Cerebellar cortex (tissue), 1 donor: ENCODE measurements around the gene CHID1.

Experiments
- DNase-seq: peaks from one replicate; pipeline ENCODE4 v3.0.0-alpha.2; 2015; ENCODE audit warnings: low spot score

Gene CHID1

DNA sequence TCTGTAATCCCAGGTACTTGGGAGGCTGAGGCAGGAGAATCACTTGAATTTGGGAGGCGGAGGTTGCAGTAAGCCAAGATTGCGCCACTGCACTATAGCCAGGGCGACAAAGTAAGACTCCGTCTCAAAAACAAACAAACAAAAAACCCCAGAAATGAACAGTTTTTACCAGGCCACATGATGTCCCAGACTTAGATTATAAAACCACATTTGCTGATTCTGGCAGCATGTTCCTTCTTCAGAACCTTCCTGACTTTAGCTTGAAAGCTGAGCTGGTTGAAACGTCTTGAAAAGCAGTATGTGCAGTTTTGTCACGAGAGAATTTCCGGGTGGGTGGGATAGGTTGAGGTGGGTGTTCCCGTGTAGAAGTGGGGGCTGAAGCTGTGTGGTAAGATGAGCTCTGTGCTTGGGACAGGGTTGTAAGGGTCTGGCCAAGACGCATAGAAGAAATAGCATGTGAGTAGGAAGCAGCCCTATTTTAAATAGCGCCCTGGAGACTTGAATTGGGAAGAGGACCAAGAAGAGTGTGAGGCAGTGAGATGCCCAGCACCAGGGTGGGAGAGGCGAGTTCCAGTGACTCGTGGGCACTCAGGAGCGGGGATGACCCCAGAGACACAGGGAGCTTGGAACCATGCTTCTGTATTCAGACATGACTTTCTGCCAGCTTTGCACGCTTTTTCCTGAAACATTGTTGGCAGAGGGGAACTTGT lies 22.7 kb upstream of the CHID1 start:
- no peak for DNase-seq

DNA sequence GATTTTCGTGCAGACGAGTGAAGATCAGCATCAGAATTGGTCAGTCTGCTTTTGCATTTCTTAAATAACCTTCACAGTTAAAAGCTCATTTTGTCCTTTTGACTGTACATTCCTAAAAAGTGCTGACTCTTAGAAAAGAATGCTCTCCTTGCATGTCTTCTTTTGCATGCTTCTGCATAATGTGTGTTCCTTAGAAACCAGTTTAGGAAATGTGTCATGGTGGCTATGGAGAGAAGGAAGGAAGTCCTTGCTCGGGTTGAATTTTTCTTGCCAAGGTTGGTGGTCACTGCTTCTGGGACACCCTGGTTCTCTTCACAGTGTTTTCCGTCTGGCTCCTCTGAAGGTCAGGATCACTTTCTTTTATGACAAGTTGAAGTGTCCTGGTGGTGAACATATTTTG lies 21.8 kb upstream of the CHID1 start:
- DNase-seq: no peak

DNA sequence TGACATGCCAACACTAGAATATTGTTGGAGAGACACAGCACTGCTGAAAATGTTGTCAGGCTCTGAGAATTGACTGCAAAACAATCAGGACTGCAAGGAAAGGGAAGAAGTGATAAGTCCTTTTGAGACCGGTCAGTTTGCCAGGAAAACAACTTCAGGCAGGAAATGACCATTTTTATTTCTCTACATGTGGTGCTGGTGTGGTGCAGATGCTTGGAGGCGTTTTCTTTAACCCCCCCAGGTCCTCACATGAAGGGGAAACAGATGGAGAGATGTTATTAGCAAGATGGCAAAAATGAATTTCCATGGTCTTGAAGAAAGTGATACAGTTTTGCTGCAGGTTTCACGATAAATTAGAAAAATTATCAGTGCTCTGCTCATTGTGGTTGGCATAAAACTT lies 20.8 kb upstream of the CHID1 start:
- no peak for DNase-seq

DNA sequence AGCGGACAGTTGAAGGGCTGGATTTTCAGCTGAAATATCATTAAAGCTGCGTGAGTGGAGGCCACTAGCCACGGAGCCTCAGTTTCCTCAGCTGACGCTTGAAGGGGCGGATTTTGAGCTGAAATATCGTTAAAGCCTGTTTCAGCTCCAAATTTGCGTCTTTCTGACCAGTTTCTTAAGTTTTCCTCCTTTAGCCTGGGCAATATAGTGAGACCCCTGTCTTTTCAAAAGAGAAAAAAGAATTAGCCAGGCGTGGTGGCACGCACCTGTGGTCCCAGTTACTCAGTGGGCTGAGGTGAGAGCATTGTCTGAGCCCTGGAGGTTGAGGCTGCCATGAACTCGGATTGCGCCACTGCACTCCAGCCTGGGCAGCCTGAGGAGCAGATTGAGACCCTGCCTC lies 18.8 kb upstream of the CHID1 start:
- no peak for DNase-seq

DNA sequence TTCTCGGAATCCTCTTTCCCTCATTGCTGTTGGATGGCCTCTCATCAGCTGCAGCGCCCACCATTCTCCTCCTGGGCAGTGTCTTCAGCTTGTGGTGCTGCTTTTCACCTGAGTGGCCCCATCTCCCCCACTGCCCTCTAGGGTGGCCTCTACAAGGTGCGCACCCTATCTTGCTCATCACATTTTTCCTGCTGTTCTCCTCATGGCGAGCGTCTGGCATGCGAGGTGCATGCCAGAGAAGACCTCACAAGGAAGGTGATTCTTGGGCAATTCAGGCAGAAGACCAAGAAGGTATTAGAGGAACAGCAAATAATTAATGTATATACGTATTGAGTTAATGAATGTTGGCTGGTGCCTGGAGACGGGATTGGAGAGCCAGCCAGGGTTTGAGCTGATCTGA lies 18.2 kb upstream of the CHID1 start:
- no peak for DNase-seq

DNA sequence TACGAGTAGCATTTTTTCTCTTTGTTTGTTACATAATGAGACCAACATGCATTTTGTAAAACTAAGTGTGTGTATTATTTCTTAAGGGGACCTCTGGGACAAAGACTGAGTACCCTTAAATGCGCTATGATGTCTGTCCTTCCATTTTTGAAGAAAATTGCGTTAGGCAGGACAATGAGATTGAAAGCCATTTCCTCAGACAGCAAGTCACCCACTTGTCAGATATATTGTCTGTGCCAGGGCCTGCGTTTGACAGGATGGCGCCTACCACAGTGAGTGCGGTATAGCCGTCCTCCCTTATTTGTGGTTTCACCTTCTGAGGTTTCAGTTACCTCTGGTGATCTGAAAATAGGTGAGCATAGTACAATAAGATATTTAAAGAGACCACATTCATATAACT lies 17.3 kb upstream of the CHID1 start:
- DNase-seq: no peak

DNA sequence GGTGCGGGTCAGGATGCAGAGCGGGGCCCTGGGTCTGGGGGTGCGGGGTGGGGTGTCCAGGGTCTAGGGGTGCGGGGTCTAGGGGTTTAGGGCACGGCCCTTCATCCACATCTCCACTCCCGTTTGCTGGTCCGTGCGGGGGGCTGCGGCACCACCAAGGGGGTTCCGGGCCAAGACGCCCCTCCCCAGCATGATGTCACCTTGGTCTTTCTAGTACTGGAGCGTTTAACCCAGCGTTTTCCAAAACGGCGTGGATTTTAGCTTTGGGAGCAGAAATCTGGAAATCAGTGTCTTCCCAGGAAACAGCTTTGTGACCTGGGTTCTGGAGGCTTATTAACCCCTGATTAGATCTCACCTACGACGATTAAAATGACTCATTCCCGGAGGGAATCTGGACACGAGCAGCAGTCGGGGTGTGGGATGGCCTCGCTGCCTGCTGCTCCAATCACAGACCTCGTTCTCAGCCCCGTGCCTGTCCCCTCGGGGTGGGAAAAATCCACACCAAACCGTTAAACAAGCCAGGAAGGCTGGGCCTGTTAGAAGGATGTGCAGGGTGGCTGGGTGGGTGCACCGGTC lies 15.8 kb upstream of the CHID1 start:
- DNase-seq: peak; percentile 68

DNA sequence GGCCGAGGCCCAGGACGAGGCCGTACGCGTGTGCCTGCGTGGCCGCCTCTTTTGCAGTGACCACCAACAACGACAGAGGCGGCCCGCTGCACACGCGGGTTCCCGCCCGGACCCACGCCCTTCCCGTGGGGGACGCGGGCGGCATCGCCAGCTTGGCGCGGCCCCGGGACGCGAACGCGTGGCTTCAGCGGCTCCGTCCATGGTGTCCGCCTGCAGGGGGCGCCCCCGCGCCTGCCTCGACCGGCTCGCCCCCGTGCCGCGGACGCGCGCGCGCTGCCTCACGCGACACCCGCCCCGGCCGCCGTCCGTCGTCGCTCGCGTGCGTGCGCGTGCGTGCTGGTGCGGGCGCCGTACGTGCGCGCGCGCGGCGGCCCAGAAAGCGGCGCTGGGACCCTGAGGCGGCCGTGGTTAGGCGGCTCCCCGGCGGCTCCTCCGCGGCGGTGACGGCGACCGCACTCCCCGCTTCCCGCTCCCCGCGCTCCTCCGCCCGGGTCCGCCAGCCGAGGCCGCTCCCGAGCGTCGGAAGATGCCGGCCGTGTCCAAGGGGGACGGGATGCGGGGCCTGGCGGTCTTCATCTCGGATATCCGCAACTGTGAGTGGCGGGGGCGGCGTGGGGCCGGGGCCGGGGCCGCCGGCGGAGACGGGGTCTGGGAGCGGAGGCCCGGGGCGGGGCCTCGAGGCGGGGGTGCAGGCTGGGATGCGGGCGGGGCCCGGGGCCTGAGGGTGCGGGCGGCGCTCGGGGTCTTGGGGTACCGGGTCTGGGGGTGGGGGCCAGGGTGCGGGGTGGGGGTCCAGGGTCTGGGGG lies 15.1 kb upstream of the CHID1 start, which contains the start of gene AP2A2:
AP2A2 (plus strand) TSS at position 375 of the 806 bp plus-strand sequence; CDS start at position 527, 152 bp downstream.
- peak; percentile 74 for DNase-seq

DNA sequence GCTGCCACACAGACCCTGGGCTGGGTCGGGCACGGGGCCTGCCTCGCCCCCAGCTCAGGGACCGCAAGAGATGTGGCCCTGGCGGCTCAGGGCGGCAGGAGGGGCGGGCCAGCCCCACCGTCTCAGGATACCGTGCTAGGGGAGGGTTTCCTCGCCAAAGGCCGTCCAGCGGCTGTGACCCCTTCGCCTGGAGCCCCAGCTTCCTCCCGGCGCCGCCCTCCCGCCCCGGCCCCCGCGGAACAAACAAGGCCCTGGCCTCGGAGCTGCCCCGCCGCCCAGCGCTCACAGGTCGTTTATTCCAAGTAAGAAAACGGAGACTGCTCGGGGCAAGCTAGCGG lies 14.5 kb upstream of the CHID1 start:
- no peak for DNase-seq

DNA sequence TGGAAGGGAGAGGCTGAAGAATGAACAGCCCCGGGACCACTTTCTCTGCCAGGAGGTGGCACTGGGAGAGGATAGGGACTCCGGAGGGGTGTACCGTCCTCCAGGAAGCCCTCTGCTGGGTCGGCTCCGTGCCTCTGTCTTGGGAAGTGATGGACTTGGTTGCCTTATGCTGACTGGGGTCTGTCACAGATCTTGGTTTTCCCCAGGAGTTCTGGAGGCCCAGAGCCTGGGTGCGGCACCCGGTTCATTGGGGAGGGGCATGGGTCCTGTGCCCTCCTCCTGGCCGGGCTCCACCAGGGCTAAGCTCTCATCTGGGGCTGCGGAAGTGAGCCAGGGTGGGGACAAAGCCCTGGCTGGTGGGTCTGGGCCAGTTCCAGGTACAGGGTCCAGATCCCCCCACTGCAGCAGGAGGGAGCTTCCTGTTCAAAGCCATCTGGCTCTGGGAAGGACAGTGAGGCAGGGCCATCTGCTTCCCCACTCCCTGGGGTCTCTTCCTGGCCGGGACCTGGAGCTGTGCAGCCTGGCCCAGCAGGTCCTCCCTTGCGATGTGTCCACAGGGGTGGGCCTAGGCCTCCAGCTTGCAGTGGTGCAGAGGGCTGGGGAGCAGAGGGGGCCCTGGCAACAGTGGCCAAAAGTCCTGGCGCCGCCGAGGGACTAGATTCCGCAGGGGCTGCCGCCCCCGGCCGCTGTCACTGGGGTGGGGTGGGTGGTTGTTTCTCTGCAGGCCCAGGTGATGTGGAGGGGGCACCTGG lies 14.0 kb upstream of the CHID1 start:
- peak; percentile 72 for DNase-seq

DNA sequence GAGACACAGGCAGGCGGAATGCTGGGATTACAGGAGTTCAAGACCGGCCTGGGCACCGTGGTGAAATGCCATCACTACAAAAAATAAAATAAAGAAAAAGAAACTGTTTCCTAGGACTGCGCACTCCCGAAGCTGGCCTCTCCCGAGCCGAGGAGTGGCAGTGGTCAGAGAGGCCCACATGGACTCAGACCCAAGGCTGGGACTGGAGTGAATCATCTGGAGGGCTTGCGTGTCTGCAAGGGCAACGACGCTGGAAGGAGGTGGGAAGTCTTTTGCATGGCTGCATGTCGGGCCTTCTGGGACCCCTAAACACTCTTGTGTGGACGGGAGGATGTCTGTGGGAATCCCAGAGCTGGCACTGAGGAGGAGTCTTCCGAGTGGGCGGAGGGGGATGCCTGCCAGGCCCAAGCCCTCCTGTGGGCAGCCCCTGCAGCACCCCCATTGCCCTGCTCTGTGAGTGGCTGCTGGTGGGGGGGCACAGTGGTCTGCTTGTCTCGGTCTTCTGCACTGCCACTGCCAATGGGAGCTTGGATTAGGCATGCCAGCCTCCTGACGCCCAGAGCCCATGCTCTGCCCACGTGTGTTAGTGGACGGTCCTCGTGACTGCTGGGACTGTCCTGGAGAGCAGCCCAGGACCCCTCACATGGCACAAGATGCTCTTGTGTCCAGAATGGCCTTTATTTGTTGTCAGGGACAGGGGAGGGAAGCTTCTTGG lies 13.2 kb upstream of the CHID1 start:
- no peak for DNase-seq

DNA sequence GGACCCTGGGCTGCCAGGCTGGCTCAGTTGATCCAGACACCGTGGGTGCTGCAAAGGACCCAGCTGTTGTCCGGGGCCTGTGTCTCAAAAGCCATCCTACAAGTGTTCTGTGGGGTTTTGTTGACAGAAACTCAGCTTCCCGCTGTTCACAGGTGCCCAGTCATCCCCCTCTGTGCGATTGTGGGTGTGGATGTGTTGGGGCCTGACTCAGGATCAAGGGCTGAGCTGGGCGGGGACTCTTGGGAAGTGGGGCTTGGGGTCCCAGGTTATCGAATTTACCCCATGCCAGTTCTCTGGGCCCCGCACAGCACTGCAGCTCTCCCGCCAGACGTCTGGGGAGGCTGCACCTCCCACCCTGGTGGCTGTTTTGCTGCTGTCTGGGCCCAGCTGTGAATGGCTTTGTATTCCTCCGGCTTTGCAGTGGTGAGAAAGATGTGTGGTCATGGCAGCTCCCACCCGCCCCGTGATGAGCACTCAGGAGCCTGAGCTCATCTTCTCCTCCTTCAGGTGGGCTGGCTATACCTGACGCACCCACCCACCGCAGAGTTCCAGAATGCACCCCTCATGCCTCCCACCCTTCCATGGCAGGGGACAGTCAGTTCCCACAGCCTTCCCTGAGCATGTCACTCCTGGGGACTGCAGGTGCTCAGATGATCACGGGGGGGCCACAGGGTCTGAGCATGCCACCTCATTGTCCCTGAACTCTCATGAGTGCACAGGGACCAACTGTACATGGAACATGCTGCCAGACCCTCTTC lies 11.5 kb upstream of the CHID1 start:
- DNase-seq: no peak

DNA sequence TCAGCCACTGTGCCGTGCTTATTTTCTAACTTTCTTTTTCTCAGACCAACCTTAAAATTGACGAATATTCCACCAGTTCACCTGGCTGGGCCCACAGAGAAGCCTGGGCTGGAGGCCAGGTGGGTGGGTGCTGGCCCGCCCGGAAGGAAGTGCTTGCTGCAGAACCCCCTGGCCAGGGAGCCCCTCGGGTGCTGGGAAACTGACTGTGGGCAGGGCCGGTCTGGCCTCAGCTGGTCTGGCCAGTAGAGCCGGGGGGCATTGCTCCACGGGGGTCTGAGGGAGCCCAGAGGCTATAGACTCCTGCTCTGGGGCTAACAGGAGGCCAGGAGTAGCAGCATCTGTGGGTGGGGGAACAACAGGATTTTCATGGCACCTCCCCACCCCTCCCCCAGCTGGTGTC lies 6.8 kb upstream of the CHID1 start:
- no peak for DNase-seq

DNA sequence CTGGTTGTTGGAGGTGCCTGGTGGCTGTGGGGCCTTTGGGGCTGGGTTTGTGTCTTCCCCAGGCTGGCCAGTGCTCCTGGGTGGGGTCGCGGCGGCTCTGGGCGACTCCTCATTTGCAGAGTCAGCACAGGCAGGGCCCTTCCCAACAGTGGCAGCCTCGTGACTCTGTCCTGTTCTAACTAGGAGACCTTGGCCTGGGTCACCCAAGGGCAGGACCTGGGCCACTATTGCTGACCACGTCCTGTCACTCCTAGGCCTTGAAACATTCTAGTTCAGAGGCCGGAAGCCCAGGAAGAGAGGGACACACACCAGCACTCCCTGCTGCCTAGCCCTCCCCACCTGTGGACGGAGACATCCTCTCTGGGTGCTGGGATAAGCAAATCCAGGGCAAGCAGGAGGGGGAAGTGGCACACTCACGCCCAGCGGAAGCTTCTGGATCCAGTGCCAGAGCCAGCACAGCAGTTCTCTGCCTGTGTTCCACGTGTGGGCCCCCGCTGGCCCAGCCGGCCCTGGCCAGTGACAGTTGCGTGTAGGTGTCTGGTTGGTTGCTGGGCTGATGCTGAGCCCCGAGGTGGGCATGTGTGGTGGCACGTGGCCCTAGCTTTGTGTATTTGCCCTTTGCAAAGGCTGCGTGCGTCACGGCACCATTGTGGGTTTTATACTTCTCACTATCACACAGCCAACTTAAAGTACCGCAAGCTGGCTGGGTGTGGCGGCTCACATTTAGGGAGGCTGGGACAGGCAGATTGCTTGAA lies 4.3 kb upstream of the CHID1 start:
- DNase-seq: no peak

DNA sequence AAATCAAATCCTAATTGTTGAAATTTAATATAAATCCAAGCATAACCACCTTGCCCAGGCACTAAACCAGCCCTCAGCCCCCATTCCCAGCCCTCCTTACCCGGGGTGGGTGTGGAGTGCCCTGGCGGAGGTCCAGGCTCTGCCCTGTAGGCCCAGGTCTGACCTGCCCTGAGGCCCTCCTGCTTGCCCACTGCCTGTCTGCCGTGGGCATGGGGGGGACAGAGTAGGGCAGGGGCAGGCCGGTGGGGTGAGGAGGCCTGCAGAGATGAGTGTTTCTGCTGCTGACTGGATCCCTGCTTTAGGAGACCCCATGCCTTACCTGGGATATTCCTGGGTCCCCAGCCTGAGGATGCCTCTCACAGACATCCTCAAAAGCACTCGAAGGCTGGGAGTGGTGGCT lies 3.6 kb upstream of the CHID1 start:
- DNase-seq: no peak

DNA sequence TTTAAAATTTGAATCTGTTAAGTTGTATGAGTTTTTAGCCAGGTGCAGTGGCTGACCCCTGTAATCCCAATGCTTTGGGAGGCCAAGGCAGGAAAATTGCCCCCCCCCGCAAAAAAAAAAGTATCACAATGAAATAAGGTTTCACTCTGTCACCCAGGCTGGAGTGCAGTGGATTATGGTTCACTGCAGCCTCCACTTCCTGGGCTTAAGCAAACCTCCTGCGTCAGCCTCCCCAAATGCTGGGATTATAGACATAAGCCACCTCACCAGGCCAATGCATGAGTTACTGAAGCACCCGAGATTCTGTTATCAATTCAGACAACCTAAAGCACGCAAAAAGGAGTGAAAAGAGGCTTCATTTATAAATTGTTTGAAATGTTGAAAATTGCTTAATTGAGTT lies 2.4 kb upstream of the CHID1 start:
- no peak for DNase-seq

DNA sequence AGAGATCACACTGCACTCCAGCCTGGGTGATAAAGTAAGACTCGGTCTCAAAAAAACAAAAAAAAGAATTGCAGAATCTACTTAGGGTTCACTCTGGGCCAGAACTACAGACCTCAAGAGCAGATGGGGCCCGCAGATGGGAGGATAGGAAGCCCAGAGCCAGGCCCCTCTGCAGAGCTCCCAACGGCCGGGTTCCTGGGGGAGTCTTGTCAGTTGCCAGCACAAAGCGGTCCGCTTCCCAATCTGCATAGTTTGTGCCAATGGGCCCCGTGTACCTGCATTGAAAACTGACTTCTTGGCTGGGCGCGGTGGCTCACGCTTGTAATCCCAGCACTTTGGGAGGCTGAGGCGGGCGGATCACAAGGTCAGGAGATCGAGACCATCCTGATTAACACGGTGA lies 1.7 kb upstream of the CHID1 start:
- DNase-seq: no peak

DNA sequence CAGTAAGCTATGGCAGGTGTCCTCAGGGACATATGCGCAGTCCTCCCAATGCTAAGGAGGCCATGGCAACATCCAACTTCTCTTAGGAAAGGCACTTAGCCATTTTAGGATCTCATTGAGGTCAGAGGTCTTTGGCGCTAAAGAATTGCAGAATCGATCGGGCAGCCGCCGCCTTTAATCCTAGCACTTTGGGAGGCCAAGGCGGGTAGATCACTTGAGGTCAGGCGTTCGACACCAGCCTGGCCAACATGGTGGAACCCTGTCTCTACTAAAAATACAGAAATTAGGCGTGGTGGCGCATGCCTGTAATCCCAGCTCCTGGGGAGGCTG lies 1.2 kb upstream of the CHID1 start:
- DNase-seq: no peak

DNA sequence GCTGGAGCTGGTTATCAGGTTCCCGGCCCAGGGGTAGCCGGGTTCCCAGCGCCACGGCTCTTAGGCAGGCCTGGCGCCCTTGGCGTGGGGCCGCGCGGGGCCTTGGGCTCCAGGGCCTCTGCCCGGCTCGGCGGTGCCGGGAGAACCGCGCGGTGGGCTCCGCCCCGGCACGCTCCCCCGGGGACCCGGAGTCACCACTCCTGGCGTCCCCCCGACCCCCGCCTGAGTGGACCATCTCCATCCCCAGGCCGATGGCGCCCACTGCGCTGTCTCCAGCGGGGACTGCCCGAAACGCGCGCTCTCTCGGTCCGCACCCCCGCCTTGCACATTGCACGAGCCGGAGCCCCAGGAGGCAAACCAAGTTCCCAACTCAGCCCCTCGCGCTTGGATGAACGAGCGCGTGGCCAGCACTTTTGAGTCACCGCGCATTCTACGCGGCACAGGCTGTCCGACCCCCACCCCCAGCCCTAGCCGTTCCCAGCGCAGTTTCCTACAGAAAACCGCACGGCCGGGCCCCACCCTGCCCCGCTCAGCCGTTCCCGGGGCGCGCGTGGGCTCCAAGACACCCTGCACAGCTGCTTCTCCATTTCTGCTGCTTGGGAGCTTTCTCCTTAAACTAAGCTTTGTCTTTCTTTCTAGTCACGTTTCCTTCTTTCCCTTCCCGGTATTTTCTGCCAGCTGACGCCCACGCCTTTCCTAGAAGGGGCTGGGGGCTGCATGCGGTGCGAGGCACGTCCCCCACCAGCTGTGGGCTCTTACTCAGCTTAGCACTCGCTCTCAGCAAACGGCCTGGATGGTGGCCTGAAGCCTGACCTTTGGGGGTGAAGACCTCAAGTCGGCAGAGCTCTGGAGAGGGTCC lies 650 bp upstream of the CHID1 start:
- DNase-seq: no peak
